Prostate gland (tissue), 2 donors: ENCODE measurements around the gene AADACL4. TPM values are rescaled to one million over a fixed set of nuclear protein-coding genes. Genes with fewer than 3 reads are reported as not detected.

Source experiments
- DNase-seq: peaks from one replicate; pipeline ENCODE4 v3.0.0-alpha.2; 2019; ENCODE audit warnings: low spot score
- H3K27ac ChIP-seq, 2 donors: fragments of 200-600 bp; sonication (generic); 2 replicates each; pipeline ENCODE4 v1.5.1; 2017 to 2019
- H3K27me3 ChIP-seq: fragments of 200-600 bp; sonication (generic); replicated peaks from 2 replicates; pipeline ENCODE4 v1.5.1; 2019; ENCODE audit not compliant: insufficient read depth
- H3K36me3 ChIP-seq, 2 donors: fragments of 200-600 bp; sonication (generic); 1 replicate in 1 of 2; 2 replicates in 1 of 2; pipeline versions ENCODE4 v1.5.1 to v1.8.1; 2017 to 2019
- H3K4me1 ChIP-seq: fragments of 200-600 bp; sonication (generic); replicated peaks from 2 replicates; pipeline ENCODE4 v1.5.1; 2019
- H3K4me3 ChIP-seq, 2 donors: fragments of 200-600 bp; sonication (generic); 2 replicates each; pipeline ENCODE4 v1.5.1; 2017 to 2019
- H3K9me3 ChIP-seq: fragments of 200-600 bp; sonication (generic); 2 replicates; pipeline ENCODE4 v1.5.1; 2017
- CTCF ChIP-seq, 4 experiments: fragments of 200-600 bp in 2 of 4; fragments of 450-650 bp in 2 of 4; sonication (generic) in 2 of 4; IDR thresholded peaks; 1 replicate in 3 of 4; 2 replicates in 1 of 4; pipeline ENCODE4 v1.5.1; 2016 to 2019; ENCODE audit warnings: antibody characterized with exemption in 4 of 4, mild to moderate bottlenecking in 2 of 4, moderate library complexity in 2 of 4
- POLR2A ChIP-seq: fragments of 450-650 bp; IDR thresholded peaks from one replicate; pipeline ENCODE4 v1.6.1; 2016; ENCODE audit warnings: antibody characterized with exemption, mild to moderate bottlenecking
- POLR2AphosphoS5 ChIP-seq: sonication (generic); formaldehyde crosslinking; IDR thresholded peaks from one replicate; pipeline ENCODE4 v1.6.1; 2017; ENCODE audit warnings: antibody characterized with exemption
- WGBS: methylation state at CpG from one replicate; pipeline ENCODE4 v1.1.5; 2018; 5-methylcytosine and 5-hydroxymethylcytosine counted together
- intact Hi-C: fragments of 100-400 bp; cut with DNase I; formaldehyde crosslinking; loops from one replicate; pipeline ENCODE4 v1.14.2; 2022
- total RNA-seq, 2 donors: library from RNA; depleted of rRNA; stranded (reverse); fragments of >200 nt; gene quantifications; one replicate each; pipeline ENCODE4 v1.1.0, GENCODE V29; 2016

AADACL4 gene
- total RNA-seq, 2 donors from 2014 or later, result not detected

GRCh38 chr1:12596007-12596821 lies 47.7 kb upstream of the AADACL4 start:
- H3K27ac ChIP-seq, result peak overlapping the region; percentile 89 to 90
- no peaks in the 10 kb centered on the region for H3K9me3 ChIP-seq
- WGBS, result 2% methylated on average over 17 of the region's 39 CpGs
- H3K36me3 ChIP-seq, result no peaks in the 10 kb centered on the region
- peaks cover 64% of the 10 kb centered on the region for H3K4me1 ChIP-seq
- peak; percentile 58 for DNase-seq
- TF ChIP-seq CTCF (IDR thresholded peaks at IDR 0.05) (no peak), POLR2AphosphoS5 (peak; percentile 79), POLR2A (peak; percentile 68)
- intact Hi-C loops, result loop anchor here (2.0 to 5.0 kb wide), 3 partner anchors 21 to 144 kb away; no protein-coding TSS in a partner anchor
- H3K27me3 ChIP-seq, result no peaks in the 10 kb centered on the region
- H3K4me3 ChIP-seq, result peak overlapping the region; percentile 17 to 32

DNA sequence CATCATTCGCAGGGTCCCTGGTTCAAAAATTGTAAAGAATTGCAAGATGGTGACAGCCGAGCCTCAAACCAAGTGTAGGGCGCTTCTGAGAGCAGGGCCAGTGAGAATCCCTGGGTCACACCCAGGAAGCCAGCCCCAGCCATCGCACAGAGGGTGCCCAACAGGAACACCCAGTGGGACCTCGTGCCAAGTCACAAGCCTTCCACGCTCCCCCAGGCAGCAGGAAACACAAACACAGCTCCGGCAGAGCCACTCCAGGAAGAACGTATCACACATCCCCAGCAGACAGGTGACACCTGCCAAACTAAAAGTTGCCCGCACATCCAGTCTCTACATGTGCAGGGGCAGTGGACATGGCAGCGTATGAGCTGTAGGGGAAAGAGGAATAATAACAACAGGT lies 46.1 kb upstream of the AADACL4 start:
- peak; percentile 92 for DNase-seq
- Histone ChIP-seq H3K27ac (peak overlapping the region; percentile 89 to 90), H3K27me3 (no peaks in the 10 kb centered on the region), H3K4me1 (peaks cover 77% of the 10 kb centered on the region), H3K36me3 (no peaks in the 10 kb centered on the region), H3K4me3 (no peak overlapping the region), H3K9me3 (no peaks in the 10 kb centered on the region)
- TF ChIP-seq POLR2A (peak; percentile 66), CTCF (IDR thresholded peaks at IDR 0.05) (no peak), POLR2AphosphoS5 (peak; percentile 91)
- WGBS, result 32% methylated on average over 10 of the region's 10 CpGs
- intact Hi-C loops, result loop anchor here (2.0 to 5.0 kb wide), 3 partner anchors 19 to 145 kb away; no protein-coding TSS in a partner anchor

DNA sequence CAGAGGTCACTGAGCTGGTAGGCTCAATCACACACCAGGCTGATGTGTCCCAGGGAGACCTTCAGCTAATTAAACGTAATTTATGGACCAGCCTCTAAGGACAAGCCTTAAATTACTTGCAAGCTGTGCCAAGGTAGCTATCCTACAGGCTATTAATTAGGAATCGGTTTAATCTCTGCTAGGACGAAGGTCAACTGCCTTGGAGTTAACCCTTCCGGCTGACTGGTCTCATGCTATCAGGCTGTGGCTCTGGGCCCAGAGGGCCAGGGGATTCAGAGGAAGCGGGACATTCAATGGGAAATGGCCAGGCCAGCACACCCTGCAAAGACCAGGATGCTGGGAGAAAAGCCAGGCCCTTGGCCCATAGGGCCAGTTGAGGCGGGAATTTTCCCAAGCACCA lies 44.9 kb upstream of the AADACL4 start:
- 29% methylated on average over 5 of the region's 6 CpGs for whole genome bisulfite sequencing
- no peak for TF ChIP-seq CTCF (IDR thresholded peaks at IDR 0.05)
- no peak for TF ChIP-seq POLR2A
- TF ChIP-seq POLR2AphosphoS5, result no peak
- peaks cover 74% of the 10 kb centered on the region for H3K4me1 ChIP-seq
- intact Hi-C loops, result loop anchor here (5.0 kb wide), 2 partner anchors 47 to 147 kb away; no protein-coding TSS in a partner anchor
- peak overlapping the region; percentile 89 to 90 for H3K27ac ChIP-seq
- DNase-seq, result no peak
- no peaks in the 10 kb centered on the region for H3K9me3 ChIP-seq
- no peaks in the 10 kb centered on the region for H3K27me3 ChIP-seq
- H3K4me3 ChIP-seq, result no peak overlapping the region
- no peaks in the 10 kb centered on the region for H3K36me3 ChIP-seq

DNA sequence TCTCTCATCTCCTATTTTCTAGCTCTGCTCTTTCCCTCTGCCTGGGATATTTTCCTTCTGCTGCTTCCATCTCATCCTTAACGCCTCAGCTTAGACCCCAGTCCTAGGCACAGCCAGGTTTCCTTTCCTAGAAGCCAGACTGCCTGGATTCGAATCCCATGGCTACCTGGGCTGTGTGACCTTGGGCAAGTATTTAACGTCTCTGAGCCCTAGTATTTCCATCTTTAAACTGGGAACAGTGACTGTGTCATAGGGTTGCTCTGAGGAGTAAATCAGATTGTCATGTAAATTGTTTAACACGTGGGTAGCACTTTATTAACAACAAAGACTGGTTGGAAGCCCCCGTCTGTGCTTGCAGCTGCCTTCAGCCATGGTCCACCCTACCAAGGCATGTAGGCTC lies 44.2 kb upstream of the AADACL4 start:
- Histone ChIP-seq H3K9me3 (no peaks in the 10 kb centered on the region), H3K4me1 (peaks cover 68% of the 10 kb centered on the region), H3K27ac (peak overlapping the region; percentile 89 to 90), H3K27me3 (no peaks in the 10 kb centered on the region), H3K36me3 (no peaks in the 10 kb centered on the region), H3K4me3 (no peak overlapping the region)
- WGBS, result 60% methylated on average over 5 of the region's 5 CpGs
- no peak for TF ChIP-seq POLR2A
- no peak for TF ChIP-seq CTCF (IDR thresholded peaks at IDR 0.05)
- TF ChIP-seq POLR2AphosphoS5, result no peak
- intact Hi-C loops, result loop anchor here (5.0 kb wide), 3 partner anchors 47 to 192 kb away; no protein-coding TSS in a partner anchor
- no peak for DNase-seq
